Ascending aorta (tissue), 2 donors: ENCODE results near the gene TMEM130. TPM values are rescaled to one million over a fixed set of nuclear protein-coding genes. Genes with fewer than 3 reads are reported as not detected.

ENCODE experiments used
- DNase-seq, 2 donors: peaks; one replicate each; pipeline ENCODE4 v3.0.0-alpha.2; 2019; ENCODE audit warnings: low spot score in 2 of 2
- H3K27ac ChIP-seq, 2 donors: fragments of 200-600 bp; sonication (generic); one replicate each; pipeline ENCODE4 v1.5.1; 2016 to 2017; ENCODE audit warnings: mild to moderate bottlenecking in 1 of 2
- H3K27me3 ChIP-seq: fragments of 200-600 bp; sonication (generic); one replicate; pipeline ENCODE4 v1.5.1; 2017
- H3K36me3 ChIP-seq, 2 donors: fragments of 200-600 bp; sonication (generic); one replicate each; pipeline ENCODE4 v1.5.1; 2016
- H3K4me1 ChIP-seq, 2 donors: fragments of 200-600 bp; sonication (generic); one replicate each; pipeline ENCODE4 v1.5.1; 2016 to 2017; ENCODE audit warnings: mild to moderate bottlenecking in 1 of 2
- H3K4me3 ChIP-seq, 2 donors: fragments of 200-600 bp; sonication (generic); one replicate each; pipeline ENCODE4 v1.5.1; 2016 to 2017; ENCODE audit warnings: mild to moderate bottlenecking in 1 of 2
- H3K9me3 ChIP-seq, 2 donors: fragments of 200-600 bp; sonication (generic); one replicate each; pipeline ENCODE4 v1.5.1; 2016
- intact Hi-C: fragments of 100-400 bp; cut with DNase I; formaldehyde crosslinking; loops from one replicate; pipeline ENCODE4 v1.15.1; 2023
- total RNA-seq: library from RNA; depleted of rRNA; stranded (reverse); fragments of >200 nt; gene quantifications from one replicate; pipeline ENCODE4 v1.1.0, GENCODE V29; 2016
- TF ChIP-seq, protein P1 (sequence below), 3 experiments: fragments of 200-600 bp in 2 of 3; fragments of 450-650 bp in 1 of 3; sonication (generic) in 2 of 3; IDR thresholded peaks; one replicate each; pipeline ENCODE4 v1.5.1; 2016 to 2019; ENCODE audit warnings: antibody characterized with exemption in 3 of 3, mild to moderate bottlenecking in 1 of 3, moderate library complexity in 1 of 3

Gene TMEM130
- total RNA-seq, 1 donor from 2014 or later = 33.6 TPM

DNA sequence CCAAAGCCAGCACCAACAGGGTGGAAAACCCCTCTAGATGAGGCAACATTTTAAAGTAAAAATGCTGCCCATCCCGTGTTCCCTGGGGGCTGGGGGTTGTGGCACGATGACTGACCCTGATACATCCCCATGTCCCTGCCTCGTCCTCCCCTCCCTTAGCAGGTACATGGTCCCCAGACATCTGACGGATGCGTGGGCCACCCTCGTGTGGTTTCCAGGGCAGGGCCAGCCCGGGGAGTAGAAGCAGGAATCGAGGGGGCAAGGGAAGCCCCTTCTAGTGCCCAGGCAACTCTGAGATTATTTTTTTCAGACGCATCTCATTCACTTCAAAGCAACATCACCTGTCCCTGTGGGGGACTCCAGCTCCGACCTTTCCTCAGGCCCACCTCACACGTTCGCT lies 3.5 kb downstream of the TMEM130 start:
- no peaks in the 10 kb centered on the region for H3K27me3 ChIP-seq
- H3K27ac ChIP-seq = peak overlapping the region in 1 of 2 donors; percentile 37
- DNase-seq = no peak
- no peak overlapping the region for H3K4me3 ChIP-seq
- TF ChIP-seq, protein P1, sequence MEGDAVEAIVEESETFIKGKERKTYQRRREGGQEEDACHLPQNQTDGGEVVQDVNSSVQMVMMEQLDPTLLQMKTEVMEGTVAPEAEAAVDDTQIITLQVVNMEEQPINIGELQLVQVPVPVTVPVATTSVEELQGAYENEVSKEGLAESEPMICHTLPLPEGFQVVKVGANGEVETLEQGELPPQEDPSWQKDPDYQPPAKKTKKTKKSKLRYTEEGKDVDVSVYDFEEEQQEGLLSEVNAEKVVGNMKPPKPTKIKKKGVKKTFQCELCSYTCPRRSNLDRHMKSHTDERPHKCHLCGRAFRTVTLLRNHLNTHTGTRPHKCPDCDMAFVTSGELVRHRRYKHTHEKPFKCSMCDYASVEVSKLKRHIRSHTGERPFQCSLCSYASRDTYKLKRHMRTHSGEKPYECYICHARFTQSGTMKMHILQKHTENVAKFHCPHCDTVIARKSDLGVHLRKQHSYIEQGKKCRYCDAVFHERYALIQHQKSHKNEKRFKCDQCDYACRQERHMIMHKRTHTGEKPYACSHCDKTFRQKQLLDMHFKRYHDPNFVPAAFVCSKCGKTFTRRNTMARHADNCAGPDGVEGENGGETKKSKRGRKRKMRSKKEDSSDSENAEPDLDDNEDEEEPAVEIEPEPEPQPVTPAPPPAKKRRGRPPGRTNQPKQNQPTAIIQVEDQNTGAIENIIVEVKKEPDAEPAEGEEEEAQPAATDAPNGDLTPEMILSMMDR (IDR thresholded peaks at IDR 0.05) = no peak
- intact Hi-C loops = no loop called here
- no peaks in the 10 kb centered on the region for H3K9me3 ChIP-seq
- no peaks in the 10 kb centered on the region for H3K36me3 ChIP-seq
- H3K4me1 ChIP-seq = peaks cover 4 to 25% of the 10 kb centered on the region in 2 donors

DNA sequence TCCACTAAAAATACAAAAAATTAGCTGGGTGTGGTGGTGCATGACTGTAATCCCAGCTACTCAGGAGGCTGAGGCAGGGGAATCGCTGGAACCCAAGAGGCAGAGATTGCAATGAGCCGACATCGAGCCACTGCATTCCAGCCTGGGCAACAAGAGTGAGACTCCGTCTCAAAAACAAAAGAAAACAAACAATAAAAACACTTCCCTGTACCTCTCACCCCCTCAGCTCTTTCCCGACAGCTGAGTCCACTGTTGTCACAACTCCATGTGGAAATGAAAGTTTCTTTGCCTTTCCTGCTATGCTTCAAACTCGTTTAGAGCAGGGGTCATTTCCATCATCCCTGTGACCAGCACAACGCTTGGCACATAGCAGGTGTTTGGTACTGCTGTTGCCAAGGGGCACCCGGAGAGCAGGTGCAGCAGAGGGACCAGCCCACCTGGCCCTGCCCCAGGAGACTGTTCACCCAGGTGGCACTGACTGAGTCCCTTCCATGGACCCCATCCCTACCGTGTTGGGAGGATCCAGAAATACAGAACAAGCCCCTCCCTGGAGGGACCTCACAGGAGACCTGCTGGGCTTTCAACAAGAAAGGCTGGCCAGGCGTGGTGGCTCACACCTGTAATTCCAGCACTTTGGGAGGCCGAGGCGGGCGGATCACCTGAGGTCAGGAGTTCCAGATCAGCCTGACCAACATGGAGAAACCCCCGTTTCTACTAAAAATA lies 4.9 kb downstream of the TMEM130 start:
- Histone ChIP-seq H3K4me1 (peaks cover 0 to 25% of the 10 kb centered on the region in 2 donors), H3K27me3 (no peaks in the 10 kb centered on the region), H3K27ac (peak overlapping the region; percentile 37 to 41), H3K4me3 (no peak overlapping the region), H3K9me3 (no peaks in the 10 kb centered on the region), H3K36me3 (no peaks in the 10 kb centered on the region)
- intact Hi-C loops = no loop called here
- no peak for DNase-seq
- TF ChIP-seq, protein P1 (IDR thresholded peaks at IDR 0.05) = no peak

DNA sequence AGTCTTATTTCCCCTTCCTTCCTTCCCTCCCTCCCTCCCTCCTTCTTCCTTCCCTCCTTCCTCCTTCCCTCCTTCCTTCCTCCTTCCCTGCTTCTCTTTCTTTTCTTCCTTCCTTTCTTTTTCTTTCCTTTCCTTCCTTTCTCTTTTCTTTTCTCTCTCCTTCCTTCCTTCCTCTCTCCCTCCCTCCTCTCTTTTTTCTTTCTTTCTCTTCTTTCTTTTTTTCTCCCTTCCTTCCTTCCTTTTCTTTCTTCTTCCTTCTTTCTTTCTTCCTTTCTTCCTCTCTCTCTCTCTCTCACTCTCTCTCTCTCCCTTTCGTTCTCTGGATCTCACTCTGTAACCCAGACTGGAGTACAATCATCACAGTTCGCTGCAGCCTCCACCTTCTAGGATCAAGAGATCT lies 6.2 kb downstream of the TMEM130 start:
- H3K27ac ChIP-seq = no peak overlapping the region
- TF ChIP-seq, protein P1 (IDR thresholded peaks at IDR 0.05) = no peak
- no peaks in the 10 kb centered on the region for H3K9me3 ChIP-seq
- peaks cover 0 to 4% of the 10 kb centered on the region in 2 donors for H3K36me3 ChIP-seq
- H3K4me1 ChIP-seq = peaks cover 0 to 22% of the 10 kb centered on the region in 2 donors
- no peaks in the 10 kb centered on the region for H3K27me3 ChIP-seq
- no peak overlapping the region for H3K4me3 ChIP-seq
- DNase-seq = no peak
- intact Hi-C loops = no loop called here

DNA sequence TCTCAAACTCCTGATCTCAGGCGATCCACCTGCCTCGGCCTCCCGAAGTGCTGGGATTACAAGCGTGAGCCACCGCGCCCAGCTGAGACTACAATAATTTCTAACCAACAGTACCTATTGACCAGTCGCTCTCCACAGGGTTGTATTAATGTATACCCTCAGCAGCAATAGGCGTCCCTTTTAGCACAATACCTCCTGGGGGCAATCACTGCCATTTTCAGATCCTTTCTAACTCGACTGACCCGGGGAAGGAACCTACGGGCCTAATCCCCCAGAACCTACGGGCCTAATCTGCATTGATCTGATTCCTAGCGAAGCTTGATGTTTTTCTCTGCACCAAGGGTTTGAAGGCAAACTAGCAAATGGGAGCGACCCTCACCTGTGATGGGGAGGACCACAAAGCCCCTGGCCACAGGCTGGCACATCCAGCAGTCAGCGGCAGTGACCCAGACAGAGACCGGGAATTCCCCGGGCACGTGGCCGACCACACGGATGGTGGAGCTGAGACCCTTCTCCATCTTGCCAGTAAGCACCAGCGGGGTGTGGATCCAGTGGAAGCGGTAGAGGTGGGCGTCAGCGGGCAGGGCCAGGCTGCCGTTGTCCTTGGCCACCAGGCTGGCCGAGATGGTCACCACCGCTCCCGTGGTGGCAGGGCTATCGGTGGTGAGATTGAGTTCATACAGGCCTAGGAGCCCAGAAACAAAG lies 6.9 kb downstream of the TMEM130 start:
- TF ChIP-seq, protein P1 (IDR thresholded peaks at IDR 0.05) = no peak
- no peak for DNase-seq
- Histone ChIP-seq H3K4me1 (peaks cover 0 to 22% of the 10 kb centered on the region in 2 donors), H3K9me3 (no peaks in the 10 kb centered on the region), H3K27ac (no peak overlapping the region), H3K4me3 (no peak overlapping the region), H3K36me3 (peaks cover 0 to 4% of the 10 kb centered on the region in 2 donors), H3K27me3 (no peaks in the 10 kb centered on the region)
- intact Hi-C loops = no loop called here

DNA sequence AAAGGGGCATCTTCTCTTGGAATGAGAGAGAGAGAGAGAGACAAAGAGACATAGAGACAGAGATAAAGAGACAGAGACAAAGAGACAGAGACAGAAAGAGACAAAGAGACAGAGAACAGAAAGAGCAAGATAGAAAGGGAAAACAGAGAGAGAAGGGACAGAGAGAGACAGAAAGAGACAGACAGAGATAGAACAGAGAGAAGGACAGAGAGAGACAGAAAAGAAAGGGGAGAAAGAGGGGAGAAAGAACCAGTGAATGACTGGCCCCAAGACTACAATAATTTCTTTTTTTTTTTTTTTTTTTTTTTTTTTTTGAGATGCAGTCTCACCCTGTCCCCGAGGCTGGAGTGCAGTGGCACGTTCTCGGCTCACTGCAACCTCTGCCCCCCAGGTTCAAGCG lies 7.6 kb downstream of the TMEM130 start:
- H3K36me3 ChIP-seq = peaks cover 0 to 4% of the 10 kb centered on the region in 2 donors
- intact Hi-C loops = no loop called here
- H3K4me1 ChIP-seq = peaks cover 0 to 15% of the 10 kb centered on the region in 2 donors
- TF ChIP-seq, protein P1 (IDR thresholded peaks at IDR 0.05) = no peak
- no peaks in the 10 kb centered on the region for H3K9me3 ChIP-seq
- no peak for DNase-seq
- no peak overlapping the region for H3K4me3 ChIP-seq
- H3K27ac ChIP-seq = no peak overlapping the region
- H3K27me3 ChIP-seq = no peaks in the 10 kb centered on the region
